Stomach (tissue), 9 donors: ENCODE measurements around the gene CA11. TPM values are rescaled to one million over a fixed set of nuclear protein-coding genes. Genes with fewer than 3 reads are reported as not detected.
A peak's percentile ranks its signal among the peaks of the same experiment; 100 is the strongest.

Source experiments
- DNase-seq, 2 donors: peaks; one replicate each; pipeline versions ENCODE4 v3.0.0 to v3.0.0-alpha.2; 2013 to 2019
- H3K27ac ChIP-seq, 5 donors: fragments of 200-600 bp in 4 of 5; sonication (generic) in 4 of 5; one replicate each; pipeline ENCODE4 v1.5.1; 2013 to 2019; ENCODE audit warnings: mild to moderate bottlenecking in 1 of 5, moderate library complexity in 1 of 5
- H3K27me3 ChIP-seq, 3 donors: fragments of 200-600 bp; sonication (generic); one replicate each; pipeline ENCODE4 v1.5.1; 2017 to 2019; ENCODE audit warnings: mixed run types in 1 of 3
- H3K36me3 ChIP-seq, 4 donors: fragments of 200-600 bp; sonication (generic); 1 replicate in 3 of 4; 2 replicates in 1 of 4; pipeline ENCODE4 v1.5.1; 2016 to 2019
- H3K4me1 ChIP-seq, 4 donors: fragments of 200-600 bp; sonication (generic); one replicate each; pipeline ENCODE4 v1.5.1; 2016 to 2019
- H3K4me3 ChIP-seq, 4 donors: fragments of 200-600 bp; sonication (generic) in 3 of 4; one replicate each; pipeline ENCODE4 v1.5.1; 2016 to 2019; ENCODE audit warnings: mild to moderate bottlenecking in 1 of 4
- H3K9me3 ChIP-seq, 4 donors: fragments of 200-600 bp; sonication (generic); one replicate each; pipeline ENCODE4 v1.5.1; 2016 to 2019
- CTCF ChIP-seq, 7 experiments: fragments of 450-650 bp in 4 of 7; fragments of 200-600 bp in 3 of 7; sonication (generic) in 3 of 7; IDR thresholded peaks; one replicate each; pipeline ENCODE4 v1.5.1; 2016 to 2019; ENCODE audit warnings: antibody characterized with exemption in 7 of 7, control low read depth in 2 of 7, mild to moderate bottlenecking in 1 of 7
- EP300 ChIP-seq: sonication (generic); formaldehyde crosslinking; IDR thresholded peaks from one replicate; pipeline ENCODE4 v1.6.1; 2017; ENCODE audit warnings: antibody characterized with exemption
- POLR2A ChIP-seq, 4 donors: fragments of 450-650 bp; IDR thresholded peaks; one replicate each; pipeline ENCODE4 v1.6.1; 2016; ENCODE audit warnings: antibody characterized with exemption in 4 of 4, control low read depth in 2 of 4, mild to moderate bottlenecking in 1 of 4, moderate library complexity in 1 of 4
- POLR2AphosphoS5 ChIP-seq, 3 donors: sonication (generic); formaldehyde crosslinking; IDR thresholded peaks; one replicate each; pipeline ENCODE4 v1.6.1; 2016; ENCODE audit warnings: antibody characterized with exemption in 3 of 3
- WGBS, 5 donors: extraction: QIAGEN DNeasy Blood & Tissue Kit in 3 of 5; methylation state at CpG; one replicate each; pipeline versions ENCODE4 v1.1.5 to v1.1.7; 2013 to 2018; 5-methylcytosine and 5-hydroxymethylcytosine counted together
- intact Hi-C: fragments of 100-400 bp; cut with DNase I; formaldehyde crosslinking; loops from one replicate; pipeline ENCODE4 v1.15.1; 2023; ENCODE audit warnings: low total_unique reads
- polyA plus RNA-seq, 3 donors: library from polyadenylated mRNA; stranded (reverse); fragments of 200-250 nt; gene quantifications; one replicate each; pipeline ENCODE4 v1.2.3, GENCODE V29; 2013
- total RNA-seq, 5 donors: library from RNA; depleted of rRNA; stranded (reverse); fragments of >200 nt; gene quantifications; one replicate each; pipeline versions ENCODE4 v1.1.0 to v1.2.3, GENCODE V29; 2014 to 2016
- donor health status: healthy with polysubstance abuse.
- donor health status: Bipolar disorder and iron deficiency.
- donor health status: healthy.

Gene CA11
- total and polyA plus RNA-seq, 8 donors: 1.8 to 33.0 (median 15.8) TPM; not detected in 1

- TF ChIP-seq POLR2AphosphoS5 (IDR thresholded peaks at IDR 0.05) (no peak), POLR2A (IDR thresholded peaks at IDR 0.05) (no peak), EP300 (no peak), CTCF (IDR thresholded peaks at IDR 0.05) (no peak)
- H3K36me3 ChIP-seq: no peaks in the 10 kb centered on the region
- peaks cover 14 to 32% (median 28%) of the 10 kb centered on the region in 4 donors for H3K4me1 ChIP-seq
- 63 to 93% (median 75%) methylated on average over 2 of the region's 2 CpGs for WGBS, 5 donors
- intact Hi-C loops: loop anchor here (10.0 kb wide), 1 partner anchor 97 kb away; the partner anchor contains the start of genes IZUMO1 and RASIP1
- H3K27ac ChIP-seq: no peak overlapping the region
- DNase-seq: no peak
- no peaks in the 10 kb centered on the region for H3K27me3 ChIP-seq
- no peaks in the 10 kb centered on the region for H3K9me3 ChIP-seq
- no peak overlapping the region for H3K4me3 ChIP-seq
These were observed 2.1 kb upstream of the CA11 start for GRCh38 chr19:48648134-48648533.

- H3K27me3 ChIP-seq: no peaks in the 10 kb centered on the region
- H3K27ac ChIP-seq: peak overlapping the region; percentile 79 to 95 (median 92)
- H3K4me1 ChIP-seq: peaks cover 14 to 29% (median 28%) of the 10 kb centered on the region in 4 donors
- 9 to 31% (median 11%) methylated on average over 3 to 10 of the region's 10 CpGs for WGBS, 5 donors
- intact Hi-C loops: loop anchor here (10.0 kb wide), 1 partner anchor 98 kb away; the partner anchor contains the start of genes IZUMO1 and RASIP1
- peak overlapping the region; percentile 50 to 65 (median 57) for H3K4me3 ChIP-seq
- no peaks in the 10 kb centered on the region for H3K9me3 ChIP-seq
- H3K36me3 ChIP-seq: no peaks in the 10 kb centered on the region
- no peak for DNase-seq
- TF ChIP-seq POLR2AphosphoS5 (IDR thresholded peaks at IDR 0.05) (peak in 1 of 3 donors; percentile 18), POLR2A (IDR thresholded peaks at IDR 0.05) (no peak), CTCF (IDR thresholded peaks at IDR 0.05) (no peak), EP300 (no peak)
These were observed 782 bp upstream of the CA11 start for GRCh38 chr19:48646722-48647216.

GRCh38 chr19:48645620-48646000 is 377 bp downstream of the CA11 start:
- DNase-seq: no peak
- peaks cover 14 to 36% (median 28%) of the 10 kb centered on the region in 4 donors for H3K4me1 ChIP-seq
- no peak for TF ChIP-seq EP300
- TF ChIP-seq POLR2AphosphoS5 (IDR thresholded peaks at IDR 0.05): no peak
- TF ChIP-seq CTCF (IDR thresholded peaks at IDR 0.05): no peak
- no peak for TF ChIP-seq POLR2A (IDR thresholded peaks at IDR 0.05)

GRCh38 chr19:48644839-48645619 is 958 bp downstream of the CA11 start:
- intact Hi-C loops: loop anchor here (10.0 kb wide), 1 partner anchor 100 kb away; the partner anchor contains the start of genes IZUMO1 and RASIP1
- Histone ChIP-seq H3K36me3 (no peaks in the 10 kb centered on the region), H3K4me1 (peaks cover 14 to 37% (median 28%) of the 10 kb centered on the region in 4 donors), H3K27me3 (no peaks in the 10 kb centered on the region), H3K27ac (peak overlapping the region; percentile 79 to 95 (median 92)), H3K4me3 (peak overlapping the region; percentile 50 to 65 (median 57)), H3K9me3 (no peaks in the 10 kb centered on the region)
- 1 to 5% (median 4%) methylated on average over 16 to 25 of the region's 25 CpGs for WGBS, 5 donors
- TF ChIP-seq CTCF (IDR thresholded peaks at IDR 0.05) (no peak), EP300 (no peak), POLR2A (IDR thresholded peaks at IDR 0.05) (no peak), POLR2AphosphoS5 (IDR thresholded peaks at IDR 0.05) (no peak)
- DNase-seq: peak; percentile 83 to 92

More at GRCh38 chr19:48645620-48646000, 377 bp downstream of the CA11 start:
- intact Hi-C loops: loop anchor here (10.0 kb wide), 1 partner anchor 99 kb away; the partner anchor contains the start of genes IZUMO1 and RASIP1
- H3K9me3 ChIP-seq: no peaks in the 10 kb centered on the region
- H3K27ac ChIP-seq: peak overlapping the region; percentile 79 to 95 (median 92)
- 0 to 1% (median 0%) methylated on average over 5 to 6 of the region's 6 CpGs for whole genome bisulfite sequencing, 5 donors
- no peaks in the 10 kb centered on the region for H3K36me3 ChIP-seq
- peak overlapping the region; percentile 50 to 65 (median 57) for H3K4me3 ChIP-seq
- H3K27me3 ChIP-seq: no peaks in the 10 kb centered on the region
